ENCODE data around the gene PNMA6E.

GRCh38 chrX:153405426-153405825 lies 4.3 kb upstream of the PNMA6E start:
- TF ChIP-seq POLR2A (IDR thresholded peaks at IDR 0.05; ENCODE audit: low read depth, low read length) (no peak), CTCF (IDR thresholded peaks at IDR 0.05; ENCODE audit: extremely low read depth in 1 of 2, insufficient read depth in 1 of 2, low read depth in 1 of 2, low read length in 2 of 2) (no peak), EZH2 (IDR thresholded peaks at IDR 0.05; ENCODE audit: borderline replicate concordance, low read depth, low read length, severe bottlenecking) (no peak), MAX (IDR thresholded peaks at IDR 0.05; ENCODE audit: insufficient read depth, insufficient read length) (no peak), POLR2AphosphoS5 (IDR thresholded peaks at IDR 0.05; ENCODE audit: insufficient read depth, low read depth, low read length) (no peak), FOS (IDR thresholded peaks at IDR 0.05; ENCODE audit: borderline replicate concordance, insufficient read depth, low read length) (no peak)
